HCT116 (cell line): ENCODE results near the gene TMEM52.

Source experiments
- EZH2 ChIP-seq: fragments of 200-600 bp; sonication (generic); IDR thresholded peaks from 2 replicates; pipeline ENCODE4 v1.6.1; 2017; ENCODE audit warnings: antibody characterized with exemption, mixed run types
- EZH2phosphoT487 ChIP-seq: fragments of 200-600 bp; IDR thresholded peaks from 2 replicates; pipeline ENCODE4 v1.6.1; 2018; ENCODE audit warnings: antibody characterized with exemption, borderline replicate concordance
- POLR2A ChIP-seq: IDR thresholded peaks from 2 replicates; pipeline ENCODE4 v1.7.0; 2011; ENCODE audit warnings: borderline replicate concordance; ENCODE audit not compliant: insufficient read depth, insufficient read length; ENCODE audit errors: extremely low read depth
- ZNF274 ChIP-seq: fragments of 200-500 bp; sonication (Bioruptor generic); IDR thresholded peaks from 2 replicates; pipeline ENCODE4 v1.6.1; 2014; ENCODE audit warnings: mild to moderate bottlenecking, low read depth, low read length, inconsistent platforms
- TF ChIP-seq, protein P1 (sequence below): IDR thresholded peaks from 2 replicates; pipeline ENCODE4 v1.6.1; 2012
- TF ChIP-seq, protein P2 (sequence below), 3 experiments: fragments of 200-600 bp in 1 of 3; sonication (generic) in 1 of 3; IDR thresholded peaks in 2 of 3; conservative IDR thresholded peaks in 1 of 3; 2 replicates each; pipeline ENCODE4 v1.5.1; 2012 to 2017; ENCODE audit warnings: low read depth in 2 of 3, low read length in 2 of 3, antibody characterized with exemption in 1 of 3, borderline replicate concordance in 1 of 3, control low read depth in 1 of 3, mild to moderate bottlenecking in 1 of 3, mixed read lengths in 1 of 3, mixed run types in 1 of 3, moderate library complexity in 1 of 3; ENCODE audit not compliant: insufficient read depth in 1 of 3

DNA sequence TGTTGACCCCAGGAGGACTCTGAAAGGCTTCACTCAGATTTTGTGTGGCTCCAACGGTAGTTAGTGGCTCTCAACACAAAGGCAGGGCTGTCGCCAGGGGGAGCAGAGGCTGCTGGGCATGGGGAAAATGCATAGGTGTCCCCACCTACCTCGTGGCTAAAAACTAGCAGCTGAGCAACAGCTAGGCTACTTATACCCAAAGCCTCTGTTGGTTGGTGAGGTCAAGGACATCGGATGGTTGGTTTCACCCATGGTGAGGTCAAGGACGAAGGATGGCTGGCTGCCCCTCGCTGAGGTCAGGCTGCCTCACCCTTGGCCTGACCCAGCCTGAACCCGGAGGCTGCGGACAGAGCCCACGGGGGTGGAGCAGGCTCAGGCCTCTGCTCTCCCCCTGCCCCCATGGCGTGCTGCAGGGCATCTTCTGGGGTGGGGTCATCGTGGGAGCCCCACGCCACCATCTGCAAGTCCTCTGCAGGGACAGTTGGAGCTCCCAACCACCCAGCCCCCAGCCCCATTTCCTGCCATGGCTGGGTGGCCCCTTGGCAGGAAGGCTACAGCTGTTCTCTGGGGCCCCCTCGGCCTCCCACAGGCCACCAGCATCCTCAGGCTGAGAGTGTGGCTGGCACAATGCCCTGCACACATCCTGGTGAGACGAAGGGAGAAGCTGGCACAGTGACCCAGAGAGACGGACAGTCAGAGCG, 19.7 kb downstream of the TMEM52 start:
- TF ChIP-seq, protein P1, sequence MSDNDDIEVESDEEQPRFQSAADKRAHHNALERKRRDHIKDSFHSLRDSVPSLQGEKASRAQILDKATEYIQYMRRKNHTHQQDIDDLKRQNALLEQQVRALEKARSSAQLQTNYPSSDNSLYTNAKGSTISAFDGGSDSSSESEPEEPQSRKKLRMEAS = no peak
- TF ChIP-seq ZNF274 (no peak), EZH2 (no peak), EZH2phosphoT487 (no peak), POLR2A (no peak)
- TF ChIP-seq, protein P2, sequence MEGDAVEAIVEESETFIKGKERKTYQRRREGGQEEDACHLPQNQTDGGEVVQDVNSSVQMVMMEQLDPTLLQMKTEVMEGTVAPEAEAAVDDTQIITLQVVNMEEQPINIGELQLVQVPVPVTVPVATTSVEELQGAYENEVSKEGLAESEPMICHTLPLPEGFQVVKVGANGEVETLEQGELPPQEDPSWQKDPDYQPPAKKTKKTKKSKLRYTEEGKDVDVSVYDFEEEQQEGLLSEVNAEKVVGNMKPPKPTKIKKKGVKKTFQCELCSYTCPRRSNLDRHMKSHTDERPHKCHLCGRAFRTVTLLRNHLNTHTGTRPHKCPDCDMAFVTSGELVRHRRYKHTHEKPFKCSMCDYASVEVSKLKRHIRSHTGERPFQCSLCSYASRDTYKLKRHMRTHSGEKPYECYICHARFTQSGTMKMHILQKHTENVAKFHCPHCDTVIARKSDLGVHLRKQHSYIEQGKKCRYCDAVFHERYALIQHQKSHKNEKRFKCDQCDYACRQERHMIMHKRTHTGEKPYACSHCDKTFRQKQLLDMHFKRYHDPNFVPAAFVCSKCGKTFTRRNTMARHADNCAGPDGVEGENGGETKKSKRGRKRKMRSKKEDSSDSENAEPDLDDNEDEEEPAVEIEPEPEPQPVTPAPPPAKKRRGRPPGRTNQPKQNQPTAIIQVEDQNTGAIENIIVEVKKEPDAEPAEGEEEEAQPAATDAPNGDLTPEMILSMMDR (IDR thresholded peaks at IDR 0.05 in 2 of 3, conservative IDR thresholded peaks at IDR 0.05 in 1 of 3; ENCODE audit: borderline replicate concordance in 1 of 3, insufficient read depth in 1 of 3, low read depth in 2 of 3, low read length in 2 of 3) = no peak
